GM19397 (cell line): ENCODE data around the gene TMEM171.

Experiments used
- ATAC-seq: cut with Tn5 transposase; IDR thresholded peaks from one replicate; pipeline ENCODE4 v1.9.1; 2021; ENCODE audit warnings: mild to moderate bottlenecking, moderate library complexity; ENCODE audit not compliant: unreplicated experiment

Gene TMEM171, protein sequence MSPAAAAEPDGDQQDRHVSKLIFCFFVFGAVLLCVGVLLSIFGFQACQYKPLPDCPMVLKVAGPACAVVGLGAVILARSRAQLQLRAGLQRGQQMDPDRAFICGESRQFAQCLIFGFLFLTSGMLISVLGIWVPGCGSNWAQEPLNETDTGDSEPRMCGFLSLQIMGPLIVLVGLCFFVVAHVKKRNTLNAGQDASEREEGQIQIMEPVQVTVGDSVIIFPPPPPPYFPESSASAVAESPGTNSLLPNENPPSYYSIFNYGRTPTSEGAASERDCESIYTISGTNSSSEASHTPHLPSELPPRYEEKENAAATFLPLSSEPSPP

GRCh38 chr5:73120222-73121118 lies at the start of gene TMEM171:
TSS of gene TMEM171 (plus strand) at chr5:73120575. CDS start at chr5:73123374, 2,799 bp downstream.
- ATAC-seq, result no peak

GRCh38 chr5:73081093-73081492 lies 39.3 kb upstream of the TMEM171 start:
- ATAC-seq, result no peak

DNA sequence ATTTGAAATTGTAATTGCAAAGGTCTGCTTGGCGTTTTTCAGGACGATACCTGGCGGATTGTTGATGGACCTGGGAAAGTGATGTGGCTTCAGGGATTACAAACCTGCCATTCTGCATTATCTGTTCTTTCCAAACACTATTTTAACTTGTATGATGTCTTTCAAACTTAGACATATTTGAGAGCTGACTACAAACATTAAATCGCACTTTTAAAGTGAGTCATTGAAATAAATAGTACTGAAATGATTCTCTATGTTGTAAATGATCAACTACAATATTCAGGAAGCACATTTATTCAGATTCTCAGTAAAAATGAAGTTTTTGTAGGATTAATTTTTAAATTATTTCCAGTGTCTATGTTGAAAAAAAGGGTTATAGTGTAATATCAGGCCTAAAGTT lies 32.3 kb upstream of the TMEM171 start:
- no peak for ATAC-seq

- ATAC-seq, result no peak
Measured at GRCh38 chr5:73093943-73094342, 26.4 kb upstream of the TMEM171 start.

DNA sequence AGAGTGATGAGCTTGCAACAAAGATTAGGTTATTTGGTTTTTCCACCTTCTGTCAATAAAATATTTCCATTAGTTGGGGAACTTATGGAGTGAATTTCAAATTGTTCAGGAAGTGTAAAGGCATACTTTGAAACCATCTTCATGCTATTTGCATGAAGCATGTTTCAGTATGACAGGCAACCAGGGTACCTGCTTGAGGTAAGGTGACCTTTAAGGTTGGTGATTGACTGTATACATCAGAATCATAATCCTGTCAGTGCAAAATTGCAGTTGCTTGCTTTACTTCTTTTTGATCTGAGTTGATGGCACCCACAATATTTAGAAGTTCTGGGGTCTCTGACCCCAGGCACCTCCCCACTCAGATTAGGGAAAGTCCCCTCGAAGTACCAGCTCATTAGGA lies 26.0 kb upstream of the TMEM171 start:
- ATAC-seq, result no peak

DNA sequence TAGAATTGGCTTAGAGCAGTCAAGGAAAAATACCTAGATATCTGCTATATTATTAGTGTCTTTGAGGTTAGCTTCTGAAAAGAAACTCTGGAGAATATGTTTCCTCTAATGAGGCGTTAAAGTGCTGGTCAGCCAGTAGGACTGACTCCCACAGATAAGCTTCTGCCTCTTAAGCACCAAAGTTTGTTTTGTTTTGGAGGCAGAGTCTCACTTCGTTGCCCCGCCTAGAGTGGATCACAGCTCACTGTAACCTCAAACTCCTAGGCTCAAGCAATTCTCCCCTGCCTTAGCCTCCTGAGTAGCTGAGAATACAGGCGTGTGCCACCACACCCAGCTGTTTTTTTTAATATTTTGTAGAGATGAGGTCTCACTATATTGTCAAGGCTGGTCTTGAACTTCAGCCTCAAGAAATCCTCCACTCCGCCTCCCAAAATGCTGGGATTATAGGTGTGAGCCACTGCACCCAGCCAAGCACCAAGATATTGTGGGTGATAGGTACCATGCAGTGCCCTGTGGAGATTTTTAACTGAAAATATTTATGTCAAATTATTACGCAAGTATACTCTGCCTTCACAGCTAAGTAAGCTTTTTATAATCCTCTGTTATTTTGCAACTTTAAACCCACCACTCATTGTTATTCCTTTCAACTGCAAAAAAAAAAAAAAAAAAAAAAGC lies 24.7 kb upstream of the TMEM171 start:
- ATAC-seq, result no peak

DNA sequence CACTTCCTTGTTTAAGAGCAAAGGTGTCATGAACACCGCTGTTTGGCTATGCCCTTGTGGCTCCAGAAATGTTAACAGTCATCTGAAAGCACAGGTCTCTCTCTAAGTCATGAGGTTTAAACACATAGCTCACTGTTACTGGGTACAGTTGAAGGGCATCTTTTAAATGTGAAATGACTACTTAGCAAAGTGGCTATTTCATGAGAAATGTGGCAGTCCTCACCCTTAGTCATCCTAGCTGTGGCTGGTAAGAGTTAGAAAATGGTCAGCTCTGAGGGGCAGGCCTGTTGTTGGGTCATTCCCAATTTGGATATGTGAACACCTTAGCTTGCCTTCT lies 24.2 kb upstream of the TMEM171 start:
- ATAC-seq, result no peak

GRCh38 chr5:73097740-73098139 lies 22.6 kb upstream of the TMEM171 start:
- ATAC-seq, result no peak

DNA sequence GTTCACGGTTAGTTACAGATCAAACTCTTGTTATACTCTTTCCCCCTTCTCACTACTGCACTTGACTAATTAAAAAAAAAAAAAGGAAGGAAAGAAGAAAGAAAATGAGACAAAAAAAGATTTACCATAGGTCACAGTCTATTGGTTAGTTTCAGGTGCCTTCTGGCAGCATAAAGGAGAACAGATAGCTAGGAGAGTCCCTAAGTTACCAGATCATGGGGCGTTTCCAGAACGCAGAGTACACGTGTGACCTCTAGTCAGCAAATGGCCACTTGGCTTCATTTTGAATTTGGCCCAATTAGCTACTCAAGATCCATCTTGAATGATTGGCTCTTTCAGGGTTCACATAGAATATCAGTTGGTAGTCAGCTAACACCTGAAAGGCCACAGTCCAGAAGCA lies 20.3 kb upstream of the TMEM171 start:
- ATAC-seq, result no peak

GRCh38 chr5:73103870-73104299 lies 16.5 kb upstream of the TMEM171 start:
- no peak for ATAC-seq

GRCh38 chr5:73104326-73104725 lies 16.0 kb upstream of the TMEM171 start:
- ATAC-seq, result no peak

DNA sequence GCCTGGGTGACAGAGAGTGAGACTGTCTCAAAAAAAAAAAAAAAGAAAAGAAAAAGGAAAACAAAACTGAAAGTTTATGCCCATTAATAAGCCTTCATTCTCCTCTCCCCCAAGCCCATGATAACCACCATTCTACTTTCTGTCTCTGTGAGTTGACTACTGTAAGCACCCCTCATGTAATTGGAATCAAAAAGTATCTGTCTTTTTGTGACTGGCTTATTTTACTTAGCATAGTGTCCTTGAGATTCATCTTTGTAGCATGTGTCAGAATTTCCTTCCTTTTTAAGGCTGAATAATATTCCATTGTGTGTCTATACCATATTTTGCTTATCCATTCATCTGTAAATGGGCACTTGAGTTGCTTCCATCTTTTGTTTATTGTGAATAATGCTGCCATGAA lies 14.0 kb upstream of the TMEM171 start:
- ATAC-seq, result no peak

- ATAC-seq, result no peak
Measured at GRCh38 chr5:73110190-73110589, 10.2 kb upstream of the TMEM171 start.

- no peak for ATAC-seq
Measured at GRCh38 chr5:73111536-73111935, 8.8 kb upstream of the TMEM171 start.

DNA sequence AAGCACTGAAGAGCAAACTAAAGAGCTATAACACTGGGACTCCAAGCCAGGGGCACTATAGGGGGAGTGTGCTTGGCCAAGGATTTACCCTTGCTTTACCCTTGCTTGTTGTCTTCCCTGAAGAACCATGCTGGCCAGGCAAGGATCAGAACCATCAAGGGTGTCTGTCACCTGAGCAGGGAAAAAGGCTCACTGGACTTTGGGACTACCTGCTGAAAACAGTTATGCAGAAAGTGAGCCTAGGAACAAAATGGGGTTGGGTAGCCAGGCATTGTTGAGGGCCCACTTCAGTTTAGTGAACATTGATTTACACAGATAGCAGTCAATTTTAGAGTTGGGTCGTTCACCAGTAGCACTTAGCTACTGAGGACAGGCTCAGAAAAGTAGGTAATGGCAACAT lies 8.0 kb upstream of the TMEM171 start:
- ATAC-seq, result no peak

- ATAC-seq, result no peak
Measured at GRCh38 chr5:73114044-73114688, 6.2 kb upstream of the TMEM171 start.

- no peak for ATAC-seq
Measured at GRCh38 chr5:73115399-73116051, 4.8 kb upstream of the TMEM171 start.

DNA sequence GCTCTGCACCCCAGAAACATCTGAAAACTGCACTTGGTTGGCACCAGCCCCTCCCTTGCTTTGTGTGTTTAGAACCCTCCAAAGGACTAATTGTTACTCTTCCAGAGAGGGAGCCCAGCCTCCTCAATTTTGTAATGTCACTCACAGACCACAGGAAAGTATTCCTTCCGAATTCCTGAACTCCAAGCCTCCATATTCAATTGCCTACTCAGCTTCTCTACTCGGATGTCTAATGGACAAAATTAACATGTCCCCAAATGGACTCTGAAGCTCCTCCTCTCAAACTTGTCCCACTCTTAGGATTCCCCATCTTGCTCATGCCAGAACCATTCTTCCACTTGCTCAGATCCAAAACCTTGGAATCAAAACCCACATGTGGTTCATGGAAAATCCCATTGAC lies 3.9 kb upstream of the TMEM171 start:
- no peak for ATAC-seq

DNA sequence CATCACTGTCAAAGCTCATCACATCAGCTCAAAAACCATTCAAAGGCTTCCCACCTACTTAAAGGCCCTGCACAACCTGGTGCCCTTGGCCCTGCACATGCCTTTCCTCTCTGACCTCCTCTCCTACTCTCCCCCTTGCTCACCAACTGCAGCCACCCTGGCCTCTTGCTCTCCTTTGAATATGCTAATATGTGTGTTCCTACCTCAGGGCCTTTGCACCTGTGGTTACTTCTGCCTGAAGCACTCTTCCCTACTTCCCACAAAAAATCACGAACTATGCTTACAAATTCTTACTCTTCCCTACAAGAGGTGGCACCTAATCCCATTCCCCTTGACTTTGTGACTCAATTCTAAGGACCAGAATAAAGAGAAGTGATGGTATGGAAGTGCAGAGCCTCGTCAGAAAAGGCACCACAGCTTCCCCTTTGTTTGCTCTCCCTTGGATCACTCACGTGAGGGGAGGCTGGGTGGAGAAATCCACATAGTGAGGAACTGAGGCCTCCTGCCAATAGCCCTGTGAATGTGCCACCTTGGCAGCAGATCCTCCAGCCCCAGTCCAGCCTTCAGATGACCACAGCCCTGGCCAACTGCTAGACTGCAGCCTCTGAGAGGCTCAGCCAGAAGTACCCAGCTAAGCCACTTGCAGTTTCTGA lies 3.2 kb upstream of the TMEM171 start:
- ATAC-seq, result no peak

DNA sequence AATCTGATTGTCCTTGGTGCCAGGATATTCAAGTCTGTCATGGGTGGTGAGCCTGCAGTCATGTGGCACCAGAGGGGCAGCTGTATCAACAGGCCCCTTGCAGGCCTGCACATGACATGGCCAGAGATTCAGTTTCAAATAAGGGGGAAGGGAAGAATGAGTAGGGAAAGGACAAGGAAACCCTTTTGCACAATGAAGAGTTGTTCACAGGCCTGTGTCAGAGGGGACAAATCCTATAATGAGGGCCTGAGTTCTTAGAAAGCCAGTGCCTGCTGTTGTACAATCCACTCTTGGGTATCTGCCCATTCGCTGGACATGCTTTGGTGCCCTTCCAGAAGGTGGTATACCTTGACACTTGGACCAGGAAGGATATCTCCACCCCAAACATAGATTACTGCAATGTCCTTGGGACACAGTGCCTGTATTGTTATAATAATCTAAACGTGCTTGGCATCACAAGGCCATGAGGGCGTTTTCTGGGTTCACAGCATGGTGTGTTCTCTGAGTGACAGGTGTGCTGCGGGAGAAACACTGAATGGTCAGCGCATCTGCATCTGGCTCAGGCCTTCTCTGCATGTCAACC lies 1.9 kb upstream of the TMEM171 start:
- no peak for ATAC-seq
